HL-60 (cell line): Measurements from ENCODE around the gene ARL10.

Experiments used
- DNase-seq, 2 experiments: peaks; one replicate each; pipeline ENCODE4 v3.0.0-alpha.2; 2010 to 2020; ENCODE audit warnings: low read depth in 1 of 2, low spot score in 1 of 2
- H3K27ac ChIP-seq: fragments of 250-450 bp; sonication (Bioruptor Pico); replicated peaks from 2 replicates; pipeline ENCODE4 v1.5.1; 2020; ENCODE audit warnings: mild to moderate bottlenecking, moderate library complexity
- H3K27me3 ChIP-seq: fragments of 250-450 bp; sonication (Bioruptor Pico); 2 replicates; pipeline ENCODE4 v1.5.1; 2021; ENCODE audit warnings: mild to moderate bottlenecking, moderate library complexity; ENCODE audit not compliant: insufficient read depth, poor library complexity, severe bottlenecking
- H3K4me3 ChIP-seq: replicated peaks from 2 replicates; pipeline ENCODE4 v1.5.1; 2011; ENCODE audit warnings: mild to moderate bottlenecking, control low read depth, low read length; ENCODE audit not compliant: insufficient read depth
- GABPA ChIP-seq: IDR thresholded peaks from 2 replicates; pipeline ENCODE4 v1.6.1; 2012; ENCODE audit warnings: low read depth
- POLR2AphosphoS5 ChIP-seq: IDR thresholded peaks from 2 replicates; pipeline ENCODE4 v1.6.1; 2012; ENCODE audit warnings: low read depth
- REST ChIP-seq: IDR thresholded peaks from 2 replicates; pipeline ENCODE4 v1.6.1; 2012; ENCODE audit warnings: low read depth; ENCODE audit not compliant: insufficient replicate concordance
- SPI1 ChIP-seq: IDR thresholded peaks from 2 replicates; pipeline ENCODE4 v1.6.1; 2012; ENCODE audit warnings: low read depth, mild to moderate bottlenecking, borderline replicate concordance
- TF ChIP-seq, protein P1 (sequence below): IDR thresholded peaks from one replicate; pipeline ENCODE4 v1.5.1; 2011; ENCODE audit warnings: low read length, control low read depth, inconsistent platforms; ENCODE audit not compliant: insufficient read depth

ARL10 gene

DNA sequence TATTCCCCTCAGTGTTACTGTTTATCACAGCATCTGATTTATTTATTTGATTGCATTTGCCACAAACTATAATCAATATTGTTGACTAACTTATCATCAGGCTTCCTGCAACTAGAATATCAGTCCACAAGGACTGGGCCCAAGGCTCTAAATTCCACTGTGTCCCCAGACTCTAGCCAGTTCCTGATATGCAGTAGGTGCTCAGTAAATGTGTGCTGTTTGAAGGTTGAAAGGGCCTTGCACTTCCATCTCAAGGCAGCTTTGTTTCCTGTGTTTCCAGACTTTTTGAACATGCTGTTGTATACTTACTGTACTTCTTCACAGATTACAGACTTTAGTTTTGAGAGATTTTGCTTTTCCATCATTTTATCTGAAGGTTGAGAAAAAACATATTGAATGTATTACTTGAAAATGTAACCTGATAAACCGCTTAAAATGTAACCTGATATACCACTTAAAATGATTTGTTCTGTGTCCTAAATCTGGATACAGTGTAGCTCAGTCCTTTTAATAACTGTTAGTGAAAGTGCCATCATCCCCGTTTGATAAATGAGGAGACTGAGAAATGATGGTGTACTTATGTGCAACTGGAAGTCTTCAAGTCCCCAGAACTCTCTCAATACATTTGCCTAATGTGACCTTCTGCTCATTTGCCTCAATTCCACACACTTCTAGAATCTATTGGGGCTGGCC, 22.4 kb upstream of the ARL10 start:
- no peak for DNase-seq
- Histone ChIP-seq H3K4me3 (no peak overlapping the region), H3K27ac (no peak overlapping the region), H3K27me3 (no peaks in the 10 kb centered on the region)
- no peak for TF ChIP-seq GABPA
- TF ChIP-seq, protein P1, sequence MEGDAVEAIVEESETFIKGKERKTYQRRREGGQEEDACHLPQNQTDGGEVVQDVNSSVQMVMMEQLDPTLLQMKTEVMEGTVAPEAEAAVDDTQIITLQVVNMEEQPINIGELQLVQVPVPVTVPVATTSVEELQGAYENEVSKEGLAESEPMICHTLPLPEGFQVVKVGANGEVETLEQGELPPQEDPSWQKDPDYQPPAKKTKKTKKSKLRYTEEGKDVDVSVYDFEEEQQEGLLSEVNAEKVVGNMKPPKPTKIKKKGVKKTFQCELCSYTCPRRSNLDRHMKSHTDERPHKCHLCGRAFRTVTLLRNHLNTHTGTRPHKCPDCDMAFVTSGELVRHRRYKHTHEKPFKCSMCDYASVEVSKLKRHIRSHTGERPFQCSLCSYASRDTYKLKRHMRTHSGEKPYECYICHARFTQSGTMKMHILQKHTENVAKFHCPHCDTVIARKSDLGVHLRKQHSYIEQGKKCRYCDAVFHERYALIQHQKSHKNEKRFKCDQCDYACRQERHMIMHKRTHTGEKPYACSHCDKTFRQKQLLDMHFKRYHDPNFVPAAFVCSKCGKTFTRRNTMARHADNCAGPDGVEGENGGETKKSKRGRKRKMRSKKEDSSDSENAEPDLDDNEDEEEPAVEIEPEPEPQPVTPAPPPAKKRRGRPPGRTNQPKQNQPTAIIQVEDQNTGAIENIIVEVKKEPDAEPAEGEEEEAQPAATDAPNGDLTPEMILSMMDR: no peak
- no peak for TF ChIP-seq REST
- no peak for TF ChIP-seq POLR2AphosphoS5
- TF ChIP-seq SPI1: no peak

- Histone ChIP-seq H3K27me3 (no peaks in the 10 kb centered on the region), H3K27ac (no peak overlapping the region), H3K4me3 (no peak overlapping the region)
- TF ChIP-seq GABPA: no peak
- no peak for TF ChIP-seq POLR2AphosphoS5
- no peak for TF ChIP-seq SPI1
- no peak for TF ChIP-seq REST
- TF ChIP-seq, protein P1: no peak
- DNase-seq: no peak
These were observed 14.9 kb upstream of the ARL10 start for GRCh38 chr5:176350416-176350815.

DNA sequence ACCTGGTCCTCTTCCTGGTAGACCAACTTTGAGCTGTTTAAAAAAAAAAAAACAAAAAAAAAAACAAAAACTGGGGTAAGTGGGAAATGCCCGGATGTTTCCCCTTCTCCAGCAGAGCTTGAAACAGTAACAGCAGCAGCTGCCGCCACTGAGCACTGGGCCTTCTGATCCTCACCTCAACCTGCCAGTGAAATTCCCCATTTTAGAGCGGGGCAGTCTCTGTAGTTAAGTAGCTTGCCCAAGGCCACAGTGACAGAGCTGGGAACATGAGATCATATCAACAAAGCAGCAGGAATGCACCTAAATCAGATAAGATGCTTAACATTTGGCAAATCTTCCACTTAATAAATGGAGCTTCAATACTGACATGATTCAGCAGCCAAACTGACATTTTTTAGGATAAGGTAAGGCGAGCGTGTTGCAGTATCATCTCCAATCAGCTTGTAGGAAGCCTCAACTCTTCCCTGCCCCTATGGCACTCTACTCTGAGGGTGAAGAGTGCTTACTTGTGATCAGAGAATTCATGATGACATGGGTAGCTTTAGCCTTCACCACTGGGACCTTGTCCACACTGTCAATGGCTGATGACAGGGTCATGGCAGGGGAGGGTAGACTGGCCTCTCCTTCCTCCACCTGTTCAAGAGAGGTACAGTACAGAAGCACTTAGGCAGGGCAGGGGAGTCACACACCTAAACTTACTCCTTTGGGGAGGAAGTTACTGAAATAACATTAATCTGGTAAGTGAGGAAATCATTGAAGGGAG, 13.0 kb upstream of the ARL10 start:
- TF ChIP-seq SPI1 (no peak), REST (no peak), GABPA (no peak), POLR2AphosphoS5 (no peak)
- TF ChIP-seq, protein P1: no peak
- Histone ChIP-seq H3K4me3 (no peak overlapping the region), H3K27me3 (no peaks in the 10 kb centered on the region), H3K27ac (no peak overlapping the region)
- DNase-seq: no peak
